Measurements from ENCODE around the gene SLC19A1.

Gene SLC19A1

GRCh38 chr21:45586289-45586858 lies 44.1 kb upstream of the SLC19A1 start:
- no peak for TF ChIP-seq CTCF (IDR thresholded peaks at IDR 0.05)

- TF ChIP-seq CTCF (IDR thresholded peaks at IDR 0.05) = no peak
Measured at GRCh38 chr21:45584786-45585185, 42.5 kb upstream of the SLC19A1 start.

- no peak for TF ChIP-seq CTCF (IDR thresholded peaks at IDR 0.05)
Measured at GRCh38 chr21:45583831-45584509, 41.7 kb upstream of the SLC19A1 start.

- TF ChIP-seq CTCF (IDR thresholded peaks at IDR 0.05) = no peak
Measured at GRCh38 chr21:45582128-45582527, 39.9 kb upstream of the SLC19A1 start.

GRCh38 chr21:45581322-45581712 lies 39.1 kb upstream of the SLC19A1 start:
- no peak for TF ChIP-seq CTCF (IDR thresholded peaks at IDR 0.05)

GRCh38 chr21:45580576-45581321 lies 38.5 kb upstream of the SLC19A1 start:
- no peak for TF ChIP-seq CTCF (IDR thresholded peaks at IDR 0.05)

GRCh38 chr21:45580181-45580575 lies 37.9 kb upstream of the SLC19A1 start:
- TF ChIP-seq CTCF (IDR thresholded peaks at IDR 0.05) = no peak
